DLD1 (cell line): Measurements from ENCODE around the gene RNLS.

Experiments
- in situ Hi-C: cut with HindIII; loops from 2 replicates; pipeline ENCODE4 v1.10.0; 2017; ENCODE audit warnings: low sequenced_read_pairs

Gene RNLS

GRCh38 chr10:88555190-88555908 is 27.8 kb downstream of the RNLS start:
- in situ Hi-C loops = loop anchor here (25.0 kb wide), 1 partner anchor 693 kb away; the partner anchor contains the start of genes KLLN and PTEN

DNA sequence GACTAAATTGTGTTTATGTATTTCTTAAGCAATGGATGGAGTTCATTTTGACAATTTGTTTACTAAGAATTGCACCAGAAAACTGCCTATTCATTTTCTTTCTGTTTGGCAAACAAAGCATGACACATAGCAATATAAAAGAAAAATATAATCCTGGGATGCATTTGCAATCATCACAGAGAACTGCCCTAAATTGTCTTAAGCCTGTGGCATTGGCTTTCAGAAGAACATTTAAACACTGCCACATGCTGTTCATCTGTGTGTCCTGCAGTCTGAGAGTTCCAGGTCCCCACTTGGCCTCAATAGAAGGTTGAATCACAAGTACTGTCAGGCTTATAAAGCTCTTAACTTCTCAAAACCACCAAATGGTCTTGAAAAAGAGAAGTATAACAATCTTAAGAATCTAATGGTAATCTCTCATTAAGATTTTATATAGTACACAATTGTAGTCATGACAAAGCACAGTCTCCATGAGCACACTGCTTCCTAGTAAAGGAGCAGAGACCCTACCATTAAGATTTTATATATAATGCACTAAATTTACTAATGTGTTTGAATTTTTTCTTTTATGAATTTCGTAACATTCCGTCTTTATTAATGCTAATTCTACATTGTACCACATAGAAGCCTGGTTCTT is 29.9 kb downstream of the RNLS start:
- in situ Hi-C loops = loop anchor here (25.0 kb wide), 1 partner anchor 691 kb away; the partner anchor contains the start of genes KLLN and PTEN

DNA sequence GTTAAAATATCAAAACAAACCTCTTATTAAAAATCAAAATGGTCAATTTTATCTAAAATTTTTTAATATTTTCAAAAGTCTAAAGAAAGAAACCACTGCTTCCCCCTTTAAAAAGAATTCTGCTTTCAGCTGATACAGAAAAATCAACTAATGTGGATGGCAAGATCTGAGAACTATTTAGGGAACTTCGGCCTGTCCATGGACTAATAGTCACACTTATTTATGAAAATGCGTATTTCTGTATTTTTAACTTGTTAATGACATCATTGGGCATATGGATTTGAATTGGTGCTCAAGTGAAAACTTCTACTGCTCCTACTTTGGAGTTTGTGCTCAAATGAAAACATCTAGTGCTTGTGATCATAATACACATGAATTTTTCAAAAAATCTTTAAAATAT is 31.9 kb downstream of the RNLS start:
- in situ Hi-C loops = loop anchor here (25.0 kb wide), 1 partner anchor 689 kb away; the partner anchor contains the start of genes KLLN and PTEN

DNA sequence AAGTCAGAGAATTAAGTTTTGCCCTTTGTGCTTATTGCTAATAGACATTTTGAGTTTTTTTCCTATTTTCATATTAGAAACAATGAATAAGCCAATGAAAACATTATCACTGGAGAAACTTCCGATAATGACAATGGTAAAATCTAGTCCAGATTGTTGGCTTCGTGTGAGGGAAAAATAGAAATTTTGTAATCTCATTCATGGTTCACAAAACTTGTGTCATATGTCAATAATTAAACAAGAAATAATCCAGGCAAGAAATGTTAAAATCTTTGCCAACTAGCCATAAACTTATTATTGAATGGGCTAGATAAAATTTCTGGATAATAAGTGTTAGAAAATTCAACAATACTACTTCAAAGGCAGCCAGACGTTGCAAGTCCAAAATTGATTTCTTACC is 36.6 kb downstream of the RNLS start:
- in situ Hi-C loops = no loop called here

- in situ Hi-C loops = no loop called here
Measured at GRCh38 chr10:88545359-88545758, 37.8 kb downstream of the RNLS start.

GRCh38 chr10:88544140-88544870 is 38.8 kb downstream of the RNLS start:
- in situ Hi-C loops = no loop called here

- in situ Hi-C loops = no loop called here
Measured at GRCh38 chr10:88542522-88542921, 40.6 kb downstream of the RNLS start.

DNA sequence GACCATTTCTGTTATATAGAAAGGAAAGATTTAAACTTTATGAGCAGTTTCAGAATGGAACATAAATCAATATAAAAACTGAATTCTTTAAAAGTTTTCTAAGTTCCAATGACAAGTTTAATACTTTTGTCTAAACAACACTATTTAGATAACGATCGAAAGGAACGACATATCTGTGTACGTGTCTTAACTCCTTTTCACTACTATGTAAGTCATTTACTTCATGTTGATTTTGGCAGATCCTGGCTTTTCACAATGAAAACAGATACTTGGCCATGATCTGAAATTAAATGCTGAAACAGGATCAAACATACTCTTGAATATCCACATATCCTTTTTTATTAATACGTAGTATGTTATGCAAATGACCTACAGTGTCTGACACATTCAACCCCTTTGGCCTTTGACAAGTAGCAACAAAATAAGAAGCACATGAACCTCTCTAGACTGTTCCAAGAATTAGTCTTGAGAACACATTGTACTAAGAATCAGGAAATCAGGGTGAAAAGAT is 41.9 kb downstream of the RNLS start:
- in situ Hi-C loops = no loop called here

DNA sequence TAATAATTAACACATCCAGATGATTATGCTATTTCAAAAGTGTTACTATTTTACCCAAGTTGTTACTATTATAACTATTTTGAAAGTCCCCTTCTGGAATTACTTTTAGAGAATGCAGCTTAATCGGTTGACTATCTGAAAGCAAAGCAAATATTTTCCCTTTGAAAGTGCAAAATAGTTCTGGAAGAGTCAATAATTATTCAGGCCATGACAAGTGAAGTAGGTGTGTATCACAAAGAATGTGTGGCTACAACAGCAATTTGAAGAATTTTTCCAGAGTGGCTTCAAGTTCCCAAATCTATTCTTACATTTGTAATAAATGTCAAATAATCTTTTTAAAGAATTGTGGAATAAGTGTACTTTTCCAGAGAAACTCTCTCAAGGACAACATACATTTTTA is 42.8 kb downstream of the RNLS start:
- in situ Hi-C loops = no loop called here

DNA sequence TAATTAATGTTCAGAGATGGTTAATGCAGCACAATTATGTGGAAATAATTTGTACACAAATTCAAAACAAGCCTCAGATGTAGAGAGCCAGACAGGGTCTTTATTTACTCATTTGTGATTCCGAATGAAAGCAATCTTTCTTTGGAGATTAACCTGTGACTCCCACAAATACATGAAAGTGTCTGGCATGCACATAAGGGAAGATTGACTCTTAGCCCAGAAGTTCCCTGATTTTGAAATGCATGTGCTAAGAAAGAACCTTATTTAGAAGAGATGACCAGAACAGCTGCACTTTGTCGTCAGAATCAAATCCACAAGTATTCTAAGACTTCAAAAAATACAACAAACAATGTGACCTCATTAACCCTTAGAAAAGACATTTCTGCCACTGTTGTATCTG is 45.1 kb downstream of the RNLS start:
- in situ Hi-C loops = no loop called here

GRCh38 chr10:88537322-88537721 is 45.8 kb downstream of the RNLS start:
- in situ Hi-C loops = no loop called here

DNA sequence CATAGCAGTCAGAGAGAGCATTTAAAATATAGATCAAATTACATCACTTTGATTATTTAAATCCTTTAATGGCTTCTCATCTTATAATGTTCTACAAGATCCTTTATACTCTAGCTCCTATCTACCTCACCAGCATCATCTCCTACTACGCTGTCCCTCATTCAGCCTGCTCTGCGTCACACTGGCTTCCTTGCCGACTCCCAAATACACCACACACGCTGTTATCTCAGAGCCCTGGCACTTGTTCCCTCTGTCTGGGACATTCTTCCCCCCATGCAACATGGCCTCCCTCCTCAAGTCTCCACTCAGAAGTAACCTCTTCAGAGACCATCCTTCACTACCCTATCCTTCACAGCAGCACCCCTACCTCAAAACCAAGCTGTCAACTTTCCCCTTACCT is 46.7 kb downstream of the RNLS start:
- in situ Hi-C loops = no loop called here

- in situ Hi-C loops = no loop called here
Measured at GRCh38 chr10:88534072-88534665, 48.9 kb downstream of the RNLS start.

DNA sequence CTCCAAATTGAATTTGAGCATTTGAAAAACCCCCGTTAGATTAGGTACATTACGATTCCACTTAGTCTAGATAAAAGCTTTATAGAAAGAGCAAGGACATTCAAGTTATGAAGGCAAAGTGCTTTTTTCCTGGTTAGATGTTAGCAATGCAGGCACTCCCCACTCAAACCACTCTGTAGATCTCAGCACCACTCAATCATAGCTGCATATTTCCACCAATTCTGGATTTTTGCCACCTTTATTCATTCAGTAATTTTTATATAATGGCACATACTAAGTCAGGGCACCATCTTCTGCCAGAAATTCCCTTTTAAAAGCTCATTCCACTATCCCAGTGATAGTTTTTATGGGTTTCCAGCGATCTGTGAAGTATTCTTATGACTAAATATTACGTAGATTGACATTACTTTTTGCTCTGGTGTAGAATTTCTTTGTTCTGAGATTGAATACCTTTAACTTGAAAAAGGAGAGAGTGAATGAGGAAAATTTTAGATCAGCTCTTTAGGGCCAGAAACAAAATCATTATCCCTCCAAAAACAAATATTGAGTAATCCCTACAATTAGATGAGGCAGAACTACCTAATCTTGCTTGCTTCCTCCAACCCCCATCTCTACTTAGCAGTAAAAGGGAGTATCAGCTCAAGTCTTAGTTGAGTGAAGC is 51.6 kb downstream of the RNLS start:
- in situ Hi-C loops = no loop called here

DNA sequence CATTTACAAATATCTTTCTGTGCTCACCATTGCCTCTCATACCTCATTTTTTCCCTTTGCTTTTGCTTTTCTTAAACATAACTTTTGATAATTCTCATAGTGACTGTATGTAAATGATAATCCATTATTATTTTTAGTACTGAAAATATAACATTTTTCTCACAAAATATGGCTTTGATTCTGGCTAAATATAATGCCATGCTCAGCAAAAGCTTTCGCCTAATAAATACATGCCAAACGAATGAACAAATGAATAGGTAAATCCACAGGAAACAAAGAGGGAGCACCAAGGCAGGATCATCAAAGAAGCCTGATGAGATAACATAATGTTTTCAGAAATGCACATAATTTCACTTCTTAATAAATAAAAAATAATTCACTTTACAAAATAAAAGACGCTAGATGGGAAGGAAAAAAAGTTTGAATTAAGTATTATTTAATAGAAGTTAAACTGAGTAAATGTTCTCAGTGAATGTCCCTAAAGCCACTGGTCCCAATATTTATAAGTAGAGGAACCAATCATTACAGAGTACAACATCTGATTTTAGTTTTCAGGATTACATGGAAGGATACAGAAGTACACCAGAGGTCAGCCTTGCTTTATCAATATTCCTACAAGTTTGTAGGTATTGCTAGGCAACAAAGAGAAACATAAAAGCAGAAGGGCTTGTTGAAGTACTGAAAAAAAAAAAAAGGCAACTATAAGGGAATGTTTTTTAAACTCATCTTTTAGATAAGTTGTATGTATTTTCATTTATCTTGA is 52.3 kb downstream of the RNLS start:
- in situ Hi-C loops = no loop called here

GRCh38 chr10:88530093-88530492 is 53.0 kb downstream of the RNLS start:
- in situ Hi-C loops = no loop called here

DNA sequence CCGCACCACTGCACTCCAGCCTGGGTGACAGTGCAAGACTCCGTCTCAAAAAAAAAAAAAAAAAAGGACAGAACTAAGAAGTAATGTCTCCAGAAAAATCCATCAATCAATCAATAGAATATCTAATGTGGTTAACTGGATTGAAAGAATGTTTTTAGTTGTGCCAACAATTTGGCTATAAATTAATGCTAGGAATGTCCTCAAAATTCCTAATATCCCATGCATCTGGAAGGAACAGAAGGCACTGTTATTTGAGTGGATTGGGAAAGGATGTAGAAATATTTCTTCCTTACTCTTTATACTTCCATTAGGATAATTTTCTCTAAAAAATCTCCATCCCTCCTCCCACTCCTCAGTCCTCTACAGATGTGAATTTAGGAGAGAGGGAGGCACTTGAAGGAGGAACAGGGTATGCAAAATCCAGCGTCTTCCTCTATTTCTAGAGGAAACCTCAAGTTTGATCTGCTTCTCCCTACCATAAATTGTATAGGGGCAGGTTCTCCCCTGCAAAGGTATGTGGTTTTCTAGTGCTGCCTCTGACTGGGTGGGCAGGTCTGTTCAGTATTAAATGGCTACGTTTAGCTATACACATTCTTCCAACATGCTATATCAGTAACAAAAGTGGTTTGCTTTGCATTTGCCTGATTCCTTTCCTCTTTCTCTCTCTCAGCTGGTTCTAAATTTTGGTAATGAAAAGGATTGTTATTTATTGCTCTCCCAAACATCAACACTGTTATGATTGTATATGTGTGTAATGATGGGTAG is 54.1 kb downstream of the RNLS start:
- in situ Hi-C loops = no loop called here

DNA sequence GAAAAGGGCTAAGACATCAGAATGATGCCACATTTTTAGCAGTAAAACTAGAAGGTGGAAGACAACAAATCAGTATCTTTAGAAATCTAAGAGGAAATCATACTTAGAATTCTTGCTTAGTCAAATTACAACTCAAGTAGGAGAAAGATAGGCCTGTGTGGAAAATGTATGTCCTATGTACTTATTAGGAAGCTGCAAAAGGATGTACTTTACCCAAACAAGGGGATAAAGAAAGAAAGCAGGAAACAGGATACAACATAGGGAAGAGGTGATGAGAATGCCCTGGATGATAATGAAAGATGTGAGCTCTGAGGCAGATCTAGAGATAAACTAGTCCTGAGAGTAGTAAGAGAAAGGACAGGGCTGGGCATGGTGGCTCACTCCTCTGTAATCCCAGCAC is 54.9 kb downstream of the RNLS start:
- in situ Hi-C loops = no loop called here

DNA sequence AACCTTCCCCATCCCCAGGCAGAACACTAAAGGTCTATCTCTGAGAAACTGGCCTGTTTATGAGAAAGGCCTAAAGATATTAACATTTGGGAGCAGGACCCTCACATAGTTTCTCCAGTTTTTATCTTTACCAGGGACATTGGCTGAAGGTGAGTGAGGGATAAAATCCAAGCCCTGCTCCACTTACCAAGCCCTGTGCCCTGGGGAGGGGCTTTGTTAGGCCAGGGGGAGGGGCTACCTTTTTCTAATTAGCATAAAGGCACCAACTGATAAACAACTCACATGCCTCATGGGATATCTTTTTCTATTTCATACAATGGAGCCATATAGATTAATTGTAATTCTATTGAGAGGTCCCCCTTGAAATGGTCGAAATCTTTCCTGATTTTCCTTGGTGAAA is 55.9 kb downstream of the RNLS start:
- in situ Hi-C loops = no loop called here
